Measurements from ENCODE around the gene MIPEP.

DNA sequence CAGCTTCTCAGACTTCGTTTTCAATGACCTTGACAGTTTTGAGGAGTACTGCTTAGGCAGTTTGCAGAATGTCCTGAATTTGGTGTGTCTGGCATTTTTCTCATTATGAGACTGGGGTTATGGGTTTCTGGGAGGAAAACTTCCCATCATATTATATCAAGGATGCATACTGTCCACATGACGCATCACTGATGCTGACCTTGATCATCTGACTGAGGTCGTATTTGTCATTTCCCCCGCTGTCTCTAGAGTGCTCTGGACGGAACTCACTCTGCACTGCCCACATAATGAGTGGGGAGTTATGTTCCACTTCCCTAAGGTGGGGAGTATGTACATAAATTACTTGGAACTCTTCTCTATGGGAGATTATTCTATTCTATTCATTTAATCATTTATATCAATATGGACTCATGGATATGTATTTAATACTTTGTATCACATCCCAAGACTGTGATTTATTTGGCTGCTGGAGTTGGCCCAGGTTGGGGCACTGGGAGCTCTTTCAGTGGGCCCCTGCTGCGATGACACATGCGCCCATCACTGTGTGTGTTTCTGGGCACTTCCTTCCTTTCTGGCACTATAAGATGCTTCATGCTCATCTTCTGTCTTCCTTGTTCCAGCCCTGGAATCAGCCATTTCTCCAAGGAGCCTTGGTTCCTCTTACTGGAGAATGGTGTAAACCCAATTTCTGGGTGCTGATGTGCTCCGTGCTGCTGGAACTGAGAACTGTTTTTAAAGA is 138.6 kb downstream of the MIPEP start:
- TF ChIP-seq, protein P1, sequence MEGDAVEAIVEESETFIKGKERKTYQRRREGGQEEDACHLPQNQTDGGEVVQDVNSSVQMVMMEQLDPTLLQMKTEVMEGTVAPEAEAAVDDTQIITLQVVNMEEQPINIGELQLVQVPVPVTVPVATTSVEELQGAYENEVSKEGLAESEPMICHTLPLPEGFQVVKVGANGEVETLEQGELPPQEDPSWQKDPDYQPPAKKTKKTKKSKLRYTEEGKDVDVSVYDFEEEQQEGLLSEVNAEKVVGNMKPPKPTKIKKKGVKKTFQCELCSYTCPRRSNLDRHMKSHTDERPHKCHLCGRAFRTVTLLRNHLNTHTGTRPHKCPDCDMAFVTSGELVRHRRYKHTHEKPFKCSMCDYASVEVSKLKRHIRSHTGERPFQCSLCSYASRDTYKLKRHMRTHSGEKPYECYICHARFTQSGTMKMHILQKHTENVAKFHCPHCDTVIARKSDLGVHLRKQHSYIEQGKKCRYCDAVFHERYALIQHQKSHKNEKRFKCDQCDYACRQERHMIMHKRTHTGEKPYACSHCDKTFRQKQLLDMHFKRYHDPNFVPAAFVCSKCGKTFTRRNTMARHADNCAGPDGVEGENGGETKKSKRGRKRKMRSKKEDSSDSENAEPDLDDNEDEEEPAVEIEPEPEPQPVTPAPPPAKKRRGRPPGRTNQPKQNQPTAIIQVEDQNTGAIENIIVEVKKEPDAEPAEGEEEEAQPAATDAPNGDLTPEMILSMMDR (IDR thresholded peaks at IDR 0.05; ENCODE audit: poor library complexity) = no peak
- TF ChIP-seq EZH2 (IDR thresholded peaks at IDR 0.05; ENCODE audit: borderline replicate concordance) = no peak

Measured in hepatocyte (in vitro differentiated cells).